Cardiac muscle cell (in vitro differentiated cells and primary cell): ENCODE results near the gene BET1. TPM values are rescaled to one million over a fixed set of nuclear protein-coding genes. Genes with fewer than 3 reads are reported as not detected.
A peak's percentile ranks its signal among the peaks of the same experiment; 100 is the strongest.

Experiments
- DNase-seq, 2 donors: peaks; one replicate each; pipeline versions ENCODE4 v3.0.0 to v3.0.0-alpha.2; 2010 to 2017; ENCODE audit warnings: low read depth in 1 of 2, low spot score in 1 of 2
- H3K27ac ChIP-seq: fragments of 200-600 bp; sonication (generic); 2 replicates; pipeline ENCODE4 v1.5.1; 2016
- H3K27me3 ChIP-seq: fragments of 200-600 bp; sonication (generic); 2 replicates; pipeline ENCODE4 v1.6.0; 2016; ENCODE audit warnings: control low read depth
- H3K36me3 ChIP-seq: fragments of 200-600 bp; sonication (generic); 2 replicates; pipeline ENCODE4 v1.5.1; 2016; ENCODE audit warnings: control low read depth
- H3K4me1 ChIP-seq: fragments of 200-600 bp; sonication (generic); 2 replicates; pipeline ENCODE4 v1.8.1; 2017; ENCODE audit warnings: low read depth, mild to moderate bottlenecking, mixed run types
- H3K4me3 ChIP-seq: fragments of 200-600 bp; sonication (generic); 2 replicates; pipeline ENCODE4 v1.5.1; 2016; ENCODE audit warnings: mild to moderate bottlenecking
- H3K9me3 ChIP-seq: fragments of 200-600 bp; sonication (generic); 2 replicates; pipeline ENCODE4 v1.5.1; 2017; ENCODE audit warnings: low read depth, mild to moderate bottlenecking, control low read depth
- CTCF ChIP-seq: IDR thresholded peaks from 2 replicates; pipeline ENCODE4 v1.5.1; 2012; ENCODE audit warnings: low read depth, mild to moderate bottlenecking, low read length
- polyA plus RNA-seq: library from polyadenylated mRNA; unstranded; fragments of >200 nt; fragmentation: Nextera tagmentation; extraction: Ambion mirVana; gene quantifications from 2 replicates; pipeline ENCODE4 v1.2.1, GENCODE V29; 2016
- total RNA-seq: library from RNA; depleted of rRNA; stranded (reverse); fragments of >200 nt; gene quantifications from 2 replicates; pipeline ENCODE4 v1.2.3, GENCODE V29; 2016

BET1 gene
- total and polyA plus RNA-seq, 2 experiments from 2014 or later: 20.8 to 43.1 TPM

- no peaks in the 10 kb centered on the region for H3K9me3 ChIP-seq
- H3K27ac ChIP-seq: no peak overlapping the region
- peak in 1 of 2 donors; percentile 63 for DNase-seq
- TF ChIP-seq CTCF: no peak
- H3K36me3 ChIP-seq: no peaks in the 10 kb centered on the region
- H3K4me3 ChIP-seq: no peak overlapping the region
- H3K4me1 ChIP-seq: peaks cover 25% of the 10 kb centered on the region
- no peaks in the 10 kb centered on the region for H3K27me3 ChIP-seq
Measured at GRCh38 chr7:94041529-94041928, 37.4 kb upstream of the BET1 start.

GRCh38 chr7:94040254-94040653, 36.1 kb upstream of the BET1 start:
- TF ChIP-seq CTCF: no peak
- Histone ChIP-seq H3K36me3 (no peaks in the 10 kb centered on the region), H3K27ac (peak overlapping the region; percentile 5), H3K4me1 (peaks cover 25% of the 10 kb centered on the region), H3K4me3 (no peak overlapping the region), H3K9me3 (no peaks in the 10 kb centered on the region), H3K27me3 (no peaks in the 10 kb centered on the region)
- DNase-seq: peak in 1 of 2 donors; percentile 45

- DNase-seq: no peak
- Histone ChIP-seq H3K4me1 (peaks cover 20% of the 10 kb centered on the region), H3K27ac (no peak overlapping the region), H3K27me3 (no peaks in the 10 kb centered on the region), H3K4me3 (no peak overlapping the region), H3K36me3 (no peaks in the 10 kb centered on the region), H3K9me3 (no peaks in the 10 kb centered on the region)
- TF ChIP-seq CTCF: no peak
Measured at GRCh38 chr7:94039368-94040035, 35.3 kb upstream of the BET1 start.

- H3K27me3 ChIP-seq: no peaks in the 10 kb centered on the region
- H3K4me1 ChIP-seq: peaks cover 8% of the 10 kb centered on the region
- no peaks in the 10 kb centered on the region for H3K9me3 ChIP-seq
- no peak overlapping the region for H3K4me3 ChIP-seq
- no peak overlapping the region for H3K27ac ChIP-seq
- no peaks in the 10 kb centered on the region for H3K36me3 ChIP-seq
- no peak for TF ChIP-seq CTCF
- no peak for DNase-seq
Measured at GRCh38 chr7:94031865-94032264, 27.7 kb upstream of the BET1 start.

- Histone ChIP-seq H3K27me3 (no peaks in the 10 kb centered on the region), H3K4me1 (peaks cover 8% of the 10 kb centered on the region)
- TF ChIP-seq CTCF: no peak
Measured at GRCh38 chr7:94030634-94031033, 26.5 kb upstream of the BET1 start.

More at GRCh38 chr7:94030634-94031033, 26.5 kb upstream of the BET1 start:
- no peaks in the 10 kb centered on the region for H3K36me3 ChIP-seq
- no peak overlapping the region for H3K27ac ChIP-seq
- H3K9me3 ChIP-seq: no peaks in the 10 kb centered on the region
- no peak for DNase-seq
- H3K4me3 ChIP-seq: no peak overlapping the region
